ENCODE data around the gene AJUBA. TPM values are rescaled to one million over a fixed set of nuclear protein-coding genes. Genes with fewer than 3 reads are reported as not detected.

AJUBA gene
- total and polyA plus RNA-seq, 2 donors = 6.6 to 28.0 TPM

- Histone ChIP-seq H3K4me3 (ENCODE audit: low read depth, low read length) (peak overlapping the region; percentile 66), H3K4me1 (ENCODE audit: insufficient read depth) (no peaks in the 10 kb centered on the region), H3K36me3 (ENCODE audit: insufficient read depth) (no peaks in the 10 kb centered on the region), H3K27ac (ENCODE audit: low read depth) (peak overlapping the region; percentile 68)
- DNase-seq (ENCODE audit: extremely low spot score) = no peak
- WGBS = 2% methylated on average over 76 of the region's 76 CpGs
Measured at GRCh38 chr14:22981090-22981875, 1.1 kb downstream of the AJUBA start.

DNA sequence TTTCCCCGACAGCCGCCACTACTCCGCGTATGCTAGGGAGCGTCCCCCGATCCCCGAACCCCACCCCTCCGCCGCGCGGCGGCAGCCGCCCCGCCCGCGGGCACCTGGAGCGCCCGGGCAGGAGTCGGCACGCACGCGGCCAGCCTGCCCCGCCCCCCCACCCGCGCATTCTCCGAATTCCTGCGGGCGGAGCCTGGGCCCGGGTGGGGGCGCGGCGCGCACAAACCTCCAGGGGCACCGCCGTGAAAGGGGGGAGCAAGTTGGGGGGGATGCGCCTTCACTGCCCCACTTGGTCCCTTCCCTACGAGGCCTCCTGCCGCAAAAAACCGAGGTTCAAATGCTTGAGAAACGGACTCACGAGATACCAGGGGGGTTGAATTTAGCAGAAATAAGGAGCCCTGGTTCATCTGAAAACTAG lies 1.7 kb downstream of the AJUBA start:
- H3K27ac ChIP-seq (ENCODE audit: low read depth) = peak overlapping the region; percentile 62
- DNase-seq (ENCODE audit: extremely low spot score) = no peak
- WGBS = 1% methylated on average over 41 of the region's 41 CpGs
- H3K4me3 ChIP-seq (ENCODE audit: low read depth, low read length) = peak overlapping the region; percentile 66
- no peaks in the 10 kb centered on the region for H3K4me1 ChIP-seq (ENCODE audit: insufficient read depth)
- H3K36me3 ChIP-seq (ENCODE audit: insufficient read depth) = no peaks in the 10 kb centered on the region

- no peak for DNase-seq (ENCODE audit: extremely low spot score)
- H3K4me1 ChIP-seq (ENCODE audit: insufficient read depth) = no peaks in the 10 kb centered on the region
- WGBS = 53% methylated on average over 8 of the region's 8 CpGs
Measured at GRCh38 chr14:22979748-22980392, 2.5 kb downstream of the AJUBA start.

GRCh38 chr14:22978981-22979671 lies 3.2 kb downstream of the AJUBA start:
- no peaks in the 10 kb centered on the region for H3K36me3 ChIP-seq (ENCODE audit: insufficient read depth)
- DNase-seq (ENCODE audit: extremely low spot score) = no peak
- no peak overlapping the region for H3K27ac ChIP-seq (ENCODE audit: low read depth)
- WGBS = 52% methylated on average over 5 of the region's 5 CpGs
- H3K4me1 ChIP-seq (ENCODE audit: insufficient read depth) = no peaks in the 10 kb centered on the region
- H3K4me3 ChIP-seq (ENCODE audit: low read depth, low read length) = no peak overlapping the region

More at GRCh38 chr14:22979748-22980392, 2.5 kb downstream of the AJUBA start:
- H3K27ac ChIP-seq (ENCODE audit: low read depth) = peak overlapping the region; percentile 23
- no peaks in the 10 kb centered on the region for H3K36me3 ChIP-seq (ENCODE audit: insufficient read depth)
- peak overlapping the region; percentile 66 for H3K4me3 ChIP-seq (ENCODE audit: low read depth, low read length)

GRCh38 chr14:22978487-22978837 lies 3.9 kb downstream of the AJUBA start:
- H3K4me3 ChIP-seq (ENCODE audit: low read depth, low read length) = no peak overlapping the region
- 44% methylated on average over 3 of the region's 3 CpGs for WGBS
- H3K4me1 ChIP-seq (ENCODE audit: insufficient read depth) = no peaks in the 10 kb centered on the region

GRCh38 chr14:22977684-22978486 lies 4.5 kb downstream of the AJUBA start:
- DNase-seq (ENCODE audit: extremely low spot score) = no peak
- 23% methylated on average over 8 of the region's 8 CpGs for WGBS
- Histone ChIP-seq H3K4me3 (ENCODE audit: low read depth, low read length) (no peak overlapping the region), H3K36me3 (ENCODE audit: insufficient read depth) (no peaks in the 10 kb centered on the region), H3K27ac (ENCODE audit: low read depth) (peak overlapping the region; percentile 59), H3K4me1 (ENCODE audit: insufficient read depth) (no peaks in the 10 kb centered on the region)

More at GRCh38 chr14:22978487-22978837, 3.9 kb downstream of the AJUBA start:
- H3K36me3 ChIP-seq (ENCODE audit: insufficient read depth) = no peaks in the 10 kb centered on the region
- no peak for DNase-seq (ENCODE audit: extremely low spot score)
- H3K27ac ChIP-seq (ENCODE audit: low read depth) = no peak overlapping the region

- Histone ChIP-seq H3K27ac (ENCODE audit: low read depth) (no peak overlapping the region), H3K4me1 (ENCODE audit: insufficient read depth) (no peaks in the 10 kb centered on the region), H3K4me3 (ENCODE audit: low read depth, low read length) (no peak overlapping the region)
Measured at GRCh38 chr14:22977434-22977683, 5.0 kb downstream of the AJUBA start.

DNA sequence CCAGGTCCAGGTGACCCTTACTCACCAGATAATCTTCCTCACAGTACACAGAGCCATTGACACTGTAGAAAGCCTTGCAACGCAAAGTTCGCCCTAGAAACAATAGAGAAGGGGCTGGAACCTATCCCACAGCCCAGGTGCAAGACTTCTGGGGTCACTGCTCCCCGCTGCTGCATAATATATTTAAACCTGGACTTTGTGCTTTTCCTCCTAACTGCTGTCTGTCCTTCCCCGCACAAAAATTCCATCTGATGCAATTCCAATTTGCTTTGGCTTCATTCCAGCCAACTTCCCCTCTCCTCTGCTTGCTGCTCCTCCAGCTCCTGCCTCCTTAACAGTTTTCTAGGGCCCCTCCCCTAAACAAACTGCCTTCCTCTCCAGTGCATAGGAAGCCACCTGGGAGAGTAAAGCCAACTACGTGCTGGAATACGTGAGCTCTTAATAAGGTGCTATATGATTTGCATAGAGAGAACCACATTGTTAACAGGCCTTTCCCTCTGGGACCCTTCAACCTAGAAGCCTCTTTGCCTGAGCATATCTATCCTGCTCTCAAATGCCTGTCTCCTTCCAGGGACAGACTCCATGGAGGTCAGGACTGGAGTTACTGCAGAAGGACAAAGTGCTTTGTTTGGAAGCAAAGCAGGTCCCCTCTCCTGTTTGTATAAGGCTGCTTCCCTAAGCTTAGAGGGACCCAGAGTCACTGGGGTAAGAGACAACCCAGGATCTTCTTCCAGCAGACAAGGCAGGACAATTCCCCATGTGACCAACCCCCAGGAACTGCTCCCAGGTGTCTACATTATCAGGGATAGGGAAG lies 5.5 kb downstream of the AJUBA start:
- 57% methylated on average over 6 of the region's 6 CpGs for WGBS
- Histone ChIP-seq H3K27ac (ENCODE audit: low read depth) (no peak overlapping the region), H3K36me3 (ENCODE audit: insufficient read depth) (no peaks in the 10 kb centered on the region), H3K4me1 (ENCODE audit: insufficient read depth) (no peaks in the 10 kb centered on the region), H3K4me3 (ENCODE audit: low read depth, low read length) (no peak overlapping the region)
- DNase-seq (ENCODE audit: extremely low spot score) = no peak

More at GRCh38 chr14:22977434-22977683, 5.0 kb downstream of the AJUBA start:
- DNase-seq (ENCODE audit: extremely low spot score) = no peak
- H3K36me3 ChIP-seq (ENCODE audit: insufficient read depth) = no peaks in the 10 kb centered on the region

- H3K27ac ChIP-seq (ENCODE audit: low read depth) = no peak overlapping the region
- H3K4me3 ChIP-seq (ENCODE audit: low read depth, low read length) = no peak overlapping the region
- 65% methylated on average over 9 of the region's 9 CpGs for WGBS
- no peak for DNase-seq (ENCODE audit: extremely low spot score)
- no peaks in the 10 kb centered on the region for H3K4me1 ChIP-seq (ENCODE audit: insufficient read depth)
- H3K36me3 ChIP-seq (ENCODE audit: insufficient read depth) = no peaks in the 10 kb centered on the region
Measured at GRCh38 chr14:22974530-22975313, 7.6 kb downstream of the AJUBA start.

- H3K4me1 ChIP-seq (ENCODE audit: insufficient read depth) = no peaks in the 10 kb centered on the region
- H3K36me3 ChIP-seq (ENCODE audit: insufficient read depth) = no peaks in the 10 kb centered on the region
- no peak overlapping the region for H3K4me3 ChIP-seq (ENCODE audit: low read depth, low read length)
- 84% methylated on average over 6 of the region's 6 CpGs for WGBS
- no peak for DNase-seq (ENCODE audit: extremely low spot score)
- H3K27ac ChIP-seq (ENCODE audit: low read depth) = no peak overlapping the region
Measured at GRCh38 chr14:22973217-22974032, 8.9 kb downstream of the AJUBA start.

GRCh38 chr14:22972313-22972930 lies 9.9 kb downstream of the AJUBA start:
- H3K4me1 ChIP-seq (ENCODE audit: insufficient read depth) = no peaks in the 10 kb centered on the region
- no peak for DNase-seq (ENCODE audit: extremely low spot score)
- 91% methylated on average over 2 of the region's 2 CpGs for WGBS
- H3K4me3 ChIP-seq (ENCODE audit: low read depth, low read length) = no peak overlapping the region
- H3K27ac ChIP-seq (ENCODE audit: low read depth) = no peak overlapping the region
- H3K36me3 ChIP-seq (ENCODE audit: insufficient read depth) = no peaks in the 10 kb centered on the region

Data from urinary bladder (tissue), 4 donors.